HG03378 (cell line): ENCODE data around the gene GNAI1.

ENCODE experiments used
- ATAC-seq: cut with Tn5 transposase; IDR thresholded peaks from one replicate; pipeline ENCODE4 v1.9.1; 2021; ENCODE audit warnings: mild to moderate bottlenecking, moderate library complexity; ENCODE audit not compliant: unreplicated experiment

Gene GNAI1

DNA sequence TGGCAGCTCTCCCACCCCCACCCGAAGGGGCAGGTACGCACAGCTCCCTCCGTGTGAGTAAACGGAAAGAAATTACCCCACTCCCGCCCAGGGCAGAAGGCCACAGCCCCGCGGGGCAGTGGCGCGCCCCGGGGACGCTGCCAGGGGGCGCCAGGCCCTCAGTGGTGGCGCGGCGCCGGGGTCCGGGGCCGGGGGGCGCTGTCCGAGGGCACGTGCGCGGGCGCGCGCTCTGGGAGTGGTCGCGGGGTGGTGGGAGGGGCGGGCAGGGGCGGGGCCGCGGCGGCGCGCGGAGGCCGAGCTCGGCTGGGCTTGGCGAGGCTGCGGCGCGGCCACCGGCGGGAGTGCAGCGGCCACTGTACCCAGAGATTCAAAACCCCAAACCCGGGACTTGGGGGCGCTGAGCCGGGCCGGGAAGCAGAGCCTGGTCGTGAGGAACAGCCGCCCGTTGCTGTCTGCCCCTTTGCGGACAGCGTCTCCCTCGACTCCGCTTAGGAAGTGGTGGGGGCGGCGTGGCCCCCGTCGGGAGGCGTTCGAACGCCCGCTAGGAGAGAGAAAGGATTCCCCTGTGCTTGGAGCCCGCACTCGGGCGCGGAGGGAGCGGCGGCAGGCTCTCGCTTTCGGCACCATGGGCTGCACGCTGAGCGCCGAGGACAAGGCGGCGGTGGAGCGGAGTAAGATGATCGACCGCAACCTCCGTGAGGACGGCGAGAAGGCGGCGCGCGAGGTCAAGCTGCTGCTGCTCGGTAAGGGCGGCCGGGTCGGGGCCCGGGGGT is at the start of gene GNAI1:
GNAI1 (plus strand) TSS at position 296 of the 773 bp plus-strand sequence; CDS start at position 626, 330 bp downstream.
- no peak for ATAC-seq

DNA sequence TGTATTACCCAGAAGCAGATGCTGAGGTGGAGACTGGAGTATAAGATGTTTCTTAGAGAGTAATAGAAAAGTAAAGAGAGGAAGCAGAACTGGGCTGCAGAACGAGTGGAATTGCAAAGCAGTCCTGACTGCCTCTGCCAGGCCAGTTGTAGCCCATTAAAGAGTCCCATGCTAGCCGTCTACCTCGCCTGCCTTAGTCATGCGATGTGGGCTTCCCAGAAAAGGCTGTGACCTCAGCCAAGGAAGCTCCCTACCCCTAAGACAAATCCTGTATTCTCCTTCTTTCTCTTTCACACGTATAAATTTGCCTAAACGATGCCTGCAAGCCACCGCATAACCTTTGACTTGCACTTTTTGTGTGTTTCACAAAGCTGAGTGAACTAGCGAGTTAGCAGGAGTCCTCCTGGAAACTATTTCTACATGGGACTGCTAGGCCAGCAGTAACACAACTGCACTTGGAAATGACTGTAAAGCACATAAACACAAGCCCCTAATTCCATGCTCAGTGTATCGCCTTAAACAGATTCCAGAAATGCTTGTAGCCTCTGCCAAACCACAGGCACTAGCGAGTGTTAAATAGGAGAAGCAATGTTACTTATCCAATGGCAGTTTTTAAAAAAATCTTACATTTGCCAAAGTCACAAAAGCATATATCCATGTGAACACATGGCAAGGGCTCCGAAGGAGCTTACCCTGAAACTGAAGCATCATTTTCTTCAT is 47.4 kb upstream of the GNAI1 start:
- ATAC-seq: no peak

DNA sequence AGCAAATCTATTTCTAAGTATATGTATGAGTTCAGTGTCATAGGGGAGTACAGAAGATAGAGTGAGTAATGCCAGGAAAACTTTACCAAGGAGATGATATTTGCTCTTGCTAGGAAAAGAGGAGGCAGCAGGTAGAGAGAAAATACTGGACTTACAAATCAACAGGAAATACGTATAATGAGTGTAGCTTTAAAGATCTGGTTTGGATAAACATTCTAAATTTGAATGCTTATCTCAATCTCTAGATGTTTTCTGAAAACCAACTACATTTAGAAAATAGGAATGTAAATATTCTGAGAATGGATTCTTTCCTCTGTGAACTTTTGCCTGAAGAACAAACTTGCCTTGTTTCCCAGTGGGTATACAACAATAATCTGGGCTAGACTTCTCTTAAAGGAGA is 46.9 kb upstream of the GNAI1 start:
- ATAC-seq: no peak

DNA sequence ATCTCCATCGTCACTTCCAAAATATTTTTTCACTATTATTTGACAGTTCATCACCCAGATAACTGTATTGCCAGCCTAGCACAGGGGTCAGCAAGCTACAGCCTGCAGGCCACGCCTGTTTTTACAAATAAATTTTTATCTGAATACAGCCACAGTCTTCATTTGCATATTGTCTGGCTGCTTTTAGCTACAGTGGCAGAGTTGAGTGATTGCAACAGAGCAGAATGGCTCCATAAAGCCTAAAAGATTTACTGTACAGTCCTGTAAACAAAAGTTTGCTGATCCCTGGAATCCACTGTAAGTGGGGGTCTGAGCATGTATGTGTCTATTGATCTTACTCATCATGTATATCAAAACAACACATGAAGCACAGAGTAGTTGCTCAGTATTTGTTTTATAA is 45.9 kb upstream of the GNAI1 start:
- ATAC-seq: no peak

DNA sequence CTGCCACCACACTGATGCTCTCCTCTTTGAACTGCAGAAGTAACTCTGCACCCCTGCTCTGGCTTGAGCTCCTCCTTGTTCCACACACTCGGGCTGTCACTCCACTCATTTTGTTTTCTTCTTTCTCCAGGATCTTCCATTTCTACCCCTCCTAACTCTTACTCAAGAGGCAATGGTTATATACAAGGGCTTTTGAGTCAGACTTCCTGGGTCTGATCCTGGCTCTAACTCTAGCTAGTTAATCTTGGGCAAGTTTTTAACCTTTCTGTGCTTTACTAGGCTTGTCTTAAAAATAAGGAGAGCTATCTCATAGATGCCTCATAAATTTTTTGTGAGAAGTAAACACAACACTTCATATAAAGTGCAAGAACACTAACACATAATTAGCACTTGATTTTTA is 45.3 kb upstream of the GNAI1 start:
- ATAC-seq: no peak

DNA sequence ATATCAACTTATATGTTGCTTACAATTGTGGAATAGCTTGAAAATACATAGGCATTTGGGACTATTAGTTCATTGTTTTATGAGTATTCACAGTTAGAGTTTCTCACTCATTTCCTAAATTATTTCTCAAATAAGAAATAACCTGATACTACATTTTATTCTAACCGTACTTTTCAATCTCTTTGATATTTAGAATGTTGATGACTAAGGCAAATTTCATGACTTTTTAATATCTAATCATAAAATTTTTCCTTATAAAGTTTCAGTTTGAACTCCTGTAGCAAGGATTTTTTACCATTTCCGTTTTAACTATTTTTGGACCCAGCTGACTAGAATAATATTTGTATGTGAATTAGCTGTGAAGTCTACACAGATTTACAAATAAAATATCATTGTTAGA is 41.3 kb upstream of the GNAI1 start:
- no peak for ATAC-seq

DNA sequence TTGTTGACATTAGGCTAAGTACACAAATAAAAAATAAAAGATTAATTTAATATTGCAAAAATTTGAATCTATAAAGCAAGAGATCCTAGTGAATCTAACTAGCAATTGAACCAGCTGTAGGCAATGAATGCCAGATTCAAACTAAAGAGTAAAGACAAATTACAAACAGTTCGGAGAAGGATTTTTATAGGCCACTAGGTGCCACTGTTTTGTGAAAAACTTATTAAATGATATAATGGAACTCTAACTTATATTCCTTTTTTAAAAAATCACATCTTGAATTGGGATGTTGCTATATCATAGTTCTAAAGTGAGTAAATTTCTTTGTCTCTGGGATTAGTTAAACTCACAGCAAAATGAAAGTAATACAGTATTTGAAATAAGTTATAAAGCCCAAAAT is 39.1 kb upstream of the GNAI1 start:
- no peak for ATAC-seq

DNA sequence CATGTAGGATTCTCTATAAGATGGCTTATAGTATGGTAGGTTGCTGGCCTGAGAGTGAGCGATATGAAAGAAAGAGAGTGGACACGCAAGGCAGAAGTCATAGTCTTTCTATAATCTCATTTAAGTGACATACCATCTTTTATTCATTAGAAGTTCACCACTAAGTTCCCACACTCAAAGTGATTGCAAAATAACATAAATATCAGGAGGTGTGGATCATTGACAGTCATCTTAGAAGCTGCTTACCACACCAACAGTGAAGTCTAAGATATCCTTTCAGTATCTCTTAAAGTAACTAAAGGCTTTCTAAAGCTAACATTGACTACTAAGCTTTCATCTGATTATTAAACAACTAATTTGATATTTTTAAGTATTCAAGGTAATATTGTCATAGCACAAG is 36.9 kb upstream of the GNAI1 start:
- ATAC-seq: no peak

DNA sequence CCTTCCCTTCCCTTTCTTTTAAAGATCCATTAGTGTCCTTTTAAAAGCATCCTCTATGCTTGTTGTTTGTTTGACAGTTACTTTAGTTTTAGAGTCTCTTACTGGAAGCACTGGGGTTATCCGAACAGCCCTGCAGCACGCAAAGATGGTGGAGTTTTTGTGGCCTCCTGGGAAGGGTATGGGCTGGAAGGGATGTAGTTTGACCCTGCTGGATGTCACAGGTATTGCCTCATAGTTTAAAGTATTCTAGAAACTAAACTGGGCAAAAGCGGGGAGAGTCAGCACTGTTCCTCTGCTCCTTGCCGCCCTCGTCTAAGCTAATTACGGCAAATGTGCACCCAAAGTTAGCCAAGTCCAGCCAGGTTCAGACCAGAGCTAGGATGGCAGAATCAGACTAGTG is 35.8 kb upstream of the GNAI1 start:
- ATAC-seq: peak; percentile 67

DNA sequence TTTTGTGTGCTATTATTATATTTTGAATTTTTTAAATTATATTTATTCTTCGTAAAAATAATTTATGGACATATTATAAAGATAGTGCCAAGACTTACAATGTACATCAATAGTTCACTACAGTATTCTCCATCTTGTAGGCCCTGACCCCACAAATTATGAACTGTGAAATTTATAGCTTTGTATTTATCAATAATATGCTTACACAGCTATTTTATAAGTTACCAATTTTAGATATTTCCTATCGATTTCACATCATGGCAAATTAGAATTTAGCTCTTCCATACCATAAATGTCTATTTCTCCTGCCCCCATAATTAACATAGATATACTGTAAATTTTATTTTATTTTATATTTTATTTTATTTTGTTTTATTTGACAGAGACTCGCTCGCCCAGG is 34.4 kb upstream of the GNAI1 start:
- no peak for ATAC-seq

DNA sequence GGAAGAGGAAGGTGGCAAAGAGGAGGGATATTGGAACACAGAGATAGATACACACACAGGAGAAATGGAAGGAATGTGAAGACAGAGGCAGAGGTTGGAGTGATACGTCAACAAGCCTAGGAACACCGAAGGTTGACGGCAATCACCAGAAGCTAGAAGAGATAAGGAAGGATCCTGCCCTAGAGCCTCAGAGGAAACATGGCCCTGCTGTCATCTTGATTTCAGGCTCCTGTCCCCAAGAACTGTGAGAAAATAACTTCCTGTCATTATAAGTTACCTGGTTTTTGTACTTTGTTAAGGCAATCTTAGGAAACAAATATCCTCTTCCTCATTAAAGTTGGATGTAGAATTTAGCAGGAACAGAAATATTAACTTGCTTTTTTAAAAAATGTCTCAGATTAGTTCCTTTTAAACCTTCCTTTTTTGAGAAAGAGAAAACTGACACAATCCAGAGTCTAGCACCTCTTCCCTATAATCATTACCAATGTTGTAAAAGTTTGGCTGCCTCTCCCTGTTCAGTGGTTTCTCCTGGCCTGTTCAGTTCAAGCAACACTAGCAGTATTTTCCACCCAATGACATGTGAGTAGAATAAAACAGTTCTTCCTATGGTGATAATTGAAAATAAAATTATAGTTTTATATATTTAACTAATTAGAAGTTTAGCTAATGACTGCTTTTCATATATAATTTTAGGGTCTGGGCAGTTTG is 28.8 kb upstream of the GNAI1 start:
- no peak for ATAC-seq

DNA sequence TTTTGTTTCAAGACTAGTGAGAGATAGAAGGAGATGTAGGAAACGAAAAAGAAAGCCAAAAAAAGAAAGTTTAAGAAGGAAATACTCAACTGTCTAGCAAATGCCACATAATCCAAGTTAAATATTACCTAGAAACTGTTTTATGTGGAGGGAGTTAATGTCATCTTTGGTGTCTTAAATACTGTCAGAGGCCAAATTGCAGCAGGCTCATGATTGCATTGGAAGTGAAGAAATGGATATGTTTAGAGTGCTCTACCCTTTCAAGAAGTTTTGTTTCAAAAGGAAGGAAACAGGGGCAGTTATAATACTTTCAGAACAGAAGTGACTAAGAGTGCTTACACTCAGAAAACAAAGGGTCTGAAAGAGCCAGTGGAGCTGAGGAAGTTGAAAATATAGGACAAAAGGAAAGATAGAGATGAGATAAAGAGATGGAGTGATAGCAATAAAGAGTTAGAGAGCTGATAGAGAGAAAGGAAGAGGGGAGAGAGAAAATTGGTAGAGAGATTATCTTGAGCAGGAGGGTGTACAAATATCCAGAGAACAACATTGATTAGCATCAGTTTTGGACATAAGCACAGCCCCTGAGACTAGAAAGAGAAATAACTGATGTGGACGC is 28.0 kb upstream of the GNAI1 start:
- peak; percentile 54 for ATAC-seq

DNA sequence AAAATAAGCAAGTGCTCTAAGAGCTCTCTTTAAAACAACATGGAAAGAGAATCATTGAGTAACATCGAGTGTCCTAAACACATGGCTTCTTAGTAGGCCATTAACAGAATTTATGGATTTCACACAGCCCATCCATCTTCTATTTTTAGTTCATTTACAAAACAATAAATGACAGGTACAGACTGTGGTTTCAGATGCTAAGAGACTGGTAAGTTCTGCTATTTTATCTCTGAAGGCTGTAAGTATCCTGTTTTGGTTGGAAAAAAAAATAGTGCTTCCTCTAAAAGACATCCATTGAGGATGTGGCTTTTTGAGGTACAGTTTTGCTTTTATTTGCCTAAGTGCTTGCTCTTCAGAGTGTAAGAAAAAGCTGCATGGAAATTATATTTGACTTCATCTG is 27.4 kb upstream of the GNAI1 start:
- ATAC-seq: peak; percentile 46

DNA sequence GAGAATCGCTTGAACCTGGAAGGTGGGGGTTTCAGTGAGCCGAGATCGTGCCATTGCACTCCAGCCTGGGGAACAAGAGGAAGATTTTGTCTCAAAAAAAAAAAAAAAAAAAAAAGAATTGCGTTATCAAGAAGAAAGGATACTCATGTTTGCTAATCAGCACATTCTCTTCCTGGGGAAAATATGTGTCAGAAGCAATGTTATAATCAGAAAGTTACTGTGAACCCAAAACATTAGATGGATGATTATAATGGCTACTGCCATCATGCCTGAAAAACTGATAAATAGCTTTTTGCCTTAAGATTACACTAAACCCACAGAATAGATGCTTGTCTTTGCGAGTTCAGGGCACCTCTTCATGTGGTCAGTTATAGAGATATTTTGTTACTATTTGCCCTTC is 24.3 kb upstream of the GNAI1 start:
- ATAC-seq: no peak

DNA sequence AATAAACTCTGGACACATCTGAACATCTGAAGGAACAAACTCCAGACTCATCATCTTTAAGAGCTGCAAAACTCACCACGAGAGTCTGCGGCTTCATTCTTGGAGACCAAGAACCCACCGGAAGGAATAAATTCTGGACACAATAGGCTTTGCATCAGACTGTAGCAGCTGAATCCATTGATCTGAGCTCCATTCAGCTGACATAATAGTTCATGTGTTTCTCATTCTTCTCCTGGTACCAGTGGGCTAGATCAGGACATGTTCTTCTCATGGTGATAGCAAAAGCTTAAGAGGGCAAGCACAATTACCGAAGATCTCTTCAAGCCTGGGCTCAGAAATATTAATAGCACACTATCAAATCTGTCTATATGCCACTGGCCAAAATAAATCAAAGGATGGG is 20.5 kb upstream of the GNAI1 start:
- no peak for ATAC-seq

DNA sequence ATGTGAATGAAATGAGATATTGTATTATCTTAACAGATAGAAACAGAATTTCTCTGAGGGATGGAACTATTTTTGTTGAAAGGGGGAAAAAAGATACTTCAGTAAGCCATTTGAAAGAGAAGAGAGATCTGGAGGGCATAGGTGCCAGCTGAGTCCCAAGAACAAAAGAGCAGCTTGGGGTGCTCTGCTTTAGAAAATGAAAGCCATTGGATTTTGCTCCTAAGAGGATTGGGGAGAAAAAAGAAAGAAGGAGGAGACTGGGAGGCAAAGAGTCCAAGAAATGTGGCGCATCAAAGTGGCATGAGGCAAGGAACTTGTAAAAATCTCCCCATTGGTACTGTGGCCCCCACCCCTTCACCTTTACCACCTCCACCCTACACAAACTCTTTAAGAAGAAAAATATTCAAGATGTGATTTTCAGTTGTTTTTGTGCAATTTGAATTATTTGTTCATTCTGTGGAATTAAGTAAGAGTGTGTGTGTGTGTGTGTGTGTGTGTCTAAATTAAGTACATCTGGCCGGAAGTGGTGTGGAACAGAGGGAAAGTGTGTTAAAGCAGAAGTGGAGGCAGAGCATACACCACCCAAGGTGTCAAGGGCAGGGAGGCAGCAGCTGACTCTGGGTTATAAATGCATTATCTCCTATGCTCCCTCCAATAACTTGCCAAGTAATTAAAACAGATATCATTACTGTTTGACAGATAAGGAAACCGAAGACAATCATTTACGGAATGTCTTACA is 9.9 kb upstream of the GNAI1 start:
- ATAC-seq: no peak

DNA sequence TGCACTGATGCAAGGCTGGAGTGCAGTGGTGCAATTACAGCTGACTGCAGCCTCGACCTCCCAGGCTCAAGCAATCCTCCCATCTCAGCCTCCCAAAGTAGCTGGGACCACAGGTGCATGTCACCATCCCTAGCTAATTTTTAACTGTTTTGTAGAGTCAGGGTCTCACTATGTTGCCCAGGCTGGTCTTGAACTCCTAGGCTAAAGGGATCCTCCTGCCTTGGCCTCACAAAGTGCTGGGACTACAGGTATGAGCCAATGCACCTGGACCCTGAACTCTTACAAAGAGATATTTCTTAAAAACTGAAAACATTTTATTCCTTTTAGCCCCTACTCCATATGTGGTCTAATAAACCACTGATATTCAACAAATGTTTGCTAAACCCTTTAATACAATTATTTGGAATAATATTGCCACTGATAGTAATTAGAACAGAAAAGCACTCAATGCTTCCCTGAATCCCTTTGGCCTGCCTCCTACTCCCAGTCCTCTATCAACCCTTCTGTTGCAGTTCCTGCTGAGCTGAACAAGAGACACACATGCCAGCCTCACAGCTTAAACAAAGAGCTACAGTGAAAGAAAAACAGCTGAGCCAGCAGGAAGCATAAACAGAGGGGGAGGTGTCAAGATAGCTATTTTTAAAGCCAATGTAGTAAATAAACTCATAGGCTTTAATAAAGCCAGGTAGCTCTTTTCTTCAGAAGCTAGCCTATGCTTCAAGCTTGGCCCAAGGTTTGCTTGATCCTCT is 7.0 kb upstream of the GNAI1 start:
- ATAC-seq: no peak

DNA sequence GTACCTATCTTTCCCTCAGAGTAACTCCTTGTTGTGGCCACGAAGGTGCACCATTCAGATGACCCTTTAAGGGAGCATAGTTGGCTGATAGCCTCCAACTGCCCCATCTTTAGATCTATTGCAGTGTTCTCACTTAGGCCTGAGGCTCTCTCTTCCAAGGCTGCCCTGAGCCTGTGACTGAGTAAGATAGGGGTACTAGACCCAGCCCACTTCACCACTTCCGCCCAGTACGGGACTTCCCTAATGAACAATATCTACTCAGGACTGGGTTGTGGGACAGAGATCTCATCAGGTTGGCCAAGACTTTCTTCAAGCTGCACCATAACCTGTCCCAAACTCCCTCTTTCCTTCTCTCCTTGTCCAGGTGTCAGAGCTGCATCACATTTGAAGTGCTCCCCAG is 5.7 kb upstream of the GNAI1 start:
- ATAC-seq: no peak

DNA sequence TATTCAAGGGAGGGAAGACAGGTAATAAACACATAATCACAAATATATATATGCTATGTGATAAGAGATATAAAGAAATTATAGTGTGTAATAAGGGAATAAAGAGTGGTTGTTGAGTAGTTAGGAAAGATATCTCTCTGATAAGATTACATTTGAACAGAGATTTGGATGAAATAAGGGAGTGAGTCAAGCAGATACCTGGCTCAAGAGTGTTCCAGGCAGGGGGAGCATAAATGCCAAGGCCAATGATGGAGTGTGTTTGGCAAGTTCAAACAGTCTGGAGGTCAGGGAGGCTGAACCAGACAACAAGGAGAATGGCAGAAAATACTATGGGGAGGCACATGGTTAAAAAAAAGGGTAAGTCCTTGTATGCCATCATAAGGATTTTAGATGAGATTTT is 4.8 kb upstream of the GNAI1 start:
- ATAC-seq: no peak
